MG63 (cell line): Measurements from ENCODE around the gene CNTRL. TPM values are rescaled to one million over a fixed set of nuclear protein-coding genes. Genes with fewer than 3 reads are reported as not detected.
A peak's percentile ranks its signal among the peaks of the same experiment; 100 is the strongest.
"Not testable (repeated sequence)": the region's sequence is repeated elsewhere in the genome, so short reads cannot be mapped to it uniquely, and the experiment has no call there.

Experiments used
- DNase-seq: peaks from one replicate; pipeline ENCODE4 v3.0.0-alpha.2; 2020
- H3K27me3 ChIP-seq: fragments of 250-450 bp; sonication (Bioruptor Pico); 2 replicates; pipeline ENCODE4 v1.5.1; 2020; ENCODE audit warnings: mild to moderate bottlenecking, moderate library complexity
- H3K36me3 ChIP-seq: fragments of 250-450 bp; sonication (Bioruptor Pico); 2 replicates; pipeline ENCODE4 v1.5.1; 2020; ENCODE audit warnings: mild to moderate bottlenecking, moderate library complexity
- H3K4me3 ChIP-seq: fragments of 250-450 bp; sonication (Bioruptor Pico); 2 replicates; pipeline ENCODE4 v1.5.1; 2020; ENCODE audit warnings: mild to moderate bottlenecking, moderate library complexity
- H3K9me3 ChIP-seq: fragments of 250-450 bp; sonication (Bioruptor Pico); 2 replicates; pipeline ENCODE4 v1.5.1; 2020; ENCODE audit warnings: mild to moderate bottlenecking, moderate library complexity
- total RNA-seq: library from RNA; depleted of rRNA; stranded (reverse); fragments of >200 nt; shearing (Covaris generic); gene quantifications from 2 replicates; pipeline ENCODE4 v1.2.3, GENCODE V29; 2014; ENCODE audit warnings: low replicate concordance

The CNTRL gene
- total RNA-seq, 1 experiment from 2014 or later, result 2.5 TPM

DNA sequence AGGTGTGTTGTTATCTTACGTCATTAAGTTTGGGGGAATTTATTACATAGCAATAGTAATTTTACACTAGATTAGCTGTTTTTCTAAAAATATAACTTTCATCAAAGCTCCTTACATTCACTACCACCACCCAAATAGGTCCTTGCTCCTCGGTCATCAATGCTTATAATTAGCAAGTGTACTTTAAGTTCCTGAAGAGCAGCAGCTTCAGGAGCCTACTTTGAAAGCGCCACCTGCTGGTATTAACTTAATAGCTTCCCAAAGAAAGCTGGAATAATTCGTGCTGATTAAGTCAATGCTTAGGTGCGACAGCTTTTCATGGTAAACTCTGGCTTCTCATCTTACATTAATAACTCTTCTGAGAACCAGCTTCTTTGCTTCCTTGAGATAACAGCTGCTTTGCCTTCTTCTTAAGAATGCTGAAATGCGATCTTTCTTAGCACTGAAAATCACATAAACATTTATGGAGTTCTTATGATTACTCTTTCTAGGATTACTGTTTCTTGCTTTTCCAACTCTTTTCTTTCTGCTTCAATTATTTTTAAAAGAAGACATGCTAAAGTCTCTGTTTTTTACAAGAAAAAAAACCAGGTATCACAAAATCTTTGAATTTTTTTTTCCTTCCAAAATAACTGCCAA is 14.6 kb upstream of the CNTRL start:
- H3K4me3 ChIP-seq, result no peak overlapping the region

DNA sequence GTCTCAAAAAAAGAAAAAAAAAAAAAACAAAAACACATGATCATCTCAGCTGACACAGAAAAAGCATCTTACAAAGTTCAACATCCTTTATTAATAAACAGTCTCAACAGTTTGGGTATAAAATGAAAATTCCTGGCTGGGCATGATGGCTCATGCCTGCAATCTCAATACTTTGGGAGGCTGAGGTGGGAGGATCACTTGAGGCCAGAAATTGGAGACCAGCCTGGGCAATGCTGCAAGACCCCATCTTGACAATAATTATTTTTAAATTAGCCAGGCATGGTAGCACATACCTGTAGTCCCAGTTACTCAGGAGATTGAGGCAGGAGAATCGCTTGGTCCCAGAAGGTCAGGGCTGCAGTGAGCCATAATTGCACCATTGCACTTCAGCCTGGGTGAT is 7.9 kb upstream of the CNTRL start:
- Histone ChIP-seq H3K36me3 (no peaks in the 10 kb centered on the region), H3K4me3 (no peak overlapping the region), H3K27me3 (no peaks in the 10 kb centered on the region), H3K9me3 (peaks cover 3% of the 10 kb centered on the region)
- no peak for DNase-seq

More for the DNA sequence above, 14.6 kb upstream of the CNTRL start:
- no peaks in the 10 kb centered on the region for H3K36me3 ChIP-seq
- 0 out of 2 replicates have a peak, but pooled peaks cover 3% of the 10 kb centered on the region for H3K9me3 ChIP-seq
- no peak for DNase-seq
- no peaks in the 10 kb centered on the region for H3K27me3 ChIP-seq

DNA sequence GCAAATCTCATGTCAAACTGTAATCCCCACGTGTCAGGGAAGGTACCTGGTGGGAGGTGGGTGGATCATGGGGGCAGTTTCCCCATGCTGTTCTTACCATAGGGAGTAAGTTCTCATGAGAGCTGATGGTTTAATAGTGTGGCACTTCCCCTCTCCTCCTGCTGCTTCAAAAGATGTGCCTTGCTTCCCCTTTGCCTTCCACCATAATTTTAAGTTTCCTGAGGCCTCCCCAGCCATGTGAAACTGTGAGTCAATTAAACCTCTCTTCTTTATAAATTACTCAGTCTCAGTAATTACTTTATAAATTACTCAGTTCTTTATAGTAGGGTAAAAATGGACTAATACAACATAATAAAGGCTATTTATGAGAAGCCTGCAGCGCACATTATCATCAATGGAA is 7.1 kb upstream of the CNTRL start:
- H3K27me3 ChIP-seq, result no peaks in the 10 kb centered on the region
- no peak overlapping the region for H3K4me3 ChIP-seq
- peaks cover 3% of the 10 kb centered on the region for H3K9me3 ChIP-seq
- DNase-seq, result no peak
- no peaks in the 10 kb centered on the region for H3K36me3 ChIP-seq

DNA sequence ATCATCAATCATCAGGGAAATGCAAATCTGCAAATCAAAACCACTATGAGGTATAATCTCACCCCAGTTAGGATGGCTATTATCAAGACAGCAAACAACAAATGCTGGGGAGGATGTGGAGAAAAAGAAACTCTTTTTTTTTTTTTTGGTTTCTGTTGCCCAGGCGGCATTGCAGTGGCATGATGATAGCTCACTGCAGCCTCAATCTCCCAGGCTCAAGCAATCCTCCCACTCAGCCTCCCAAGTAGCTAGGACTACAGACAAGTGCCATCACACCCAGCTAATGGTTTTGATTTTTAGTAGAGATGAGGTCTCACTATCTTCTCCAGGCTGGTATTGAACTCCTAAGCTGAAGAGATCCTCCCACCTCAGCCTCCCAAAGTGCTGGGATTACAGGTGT is 5.4 kb upstream of the CNTRL start:
- Histone ChIP-seq H3K36me3 (no peaks in the 10 kb centered on the region), H3K9me3 (peaks cover 3% of the 10 kb centered on the region), H3K4me3 (no peak overlapping the region), H3K27me3 (no peaks in the 10 kb centered on the region)
- DNase-seq, result no peak

DNA sequence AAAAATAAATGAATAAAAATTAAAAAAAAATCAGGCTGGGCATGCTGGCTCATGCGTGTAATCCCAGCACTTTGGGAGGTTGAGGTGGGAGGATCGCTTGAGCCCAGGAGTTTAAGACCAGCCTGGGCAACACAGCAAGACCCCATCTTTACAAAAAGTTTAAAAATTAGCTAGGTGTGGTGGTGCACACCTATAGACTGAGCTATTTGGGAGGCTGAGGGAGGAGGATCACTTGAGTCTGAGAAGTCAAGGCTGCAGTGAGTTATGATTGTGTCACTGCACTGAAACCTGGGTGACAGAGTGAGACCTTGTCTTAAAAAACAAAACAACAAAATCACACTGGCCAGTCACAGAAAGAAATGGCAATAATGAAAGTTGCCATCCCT is 3.4 kb upstream of the CNTRL start:
- H3K27me3 ChIP-seq, result no peaks in the 10 kb centered on the region
- peaks cover 3% of the 10 kb centered on the region for H3K9me3 ChIP-seq
- peak overlapping the region; percentile 55 for H3K4me3 ChIP-seq
- no peaks in the 10 kb centered on the region for H3K36me3 ChIP-seq
- DNase-seq, result no peak

DNA sequence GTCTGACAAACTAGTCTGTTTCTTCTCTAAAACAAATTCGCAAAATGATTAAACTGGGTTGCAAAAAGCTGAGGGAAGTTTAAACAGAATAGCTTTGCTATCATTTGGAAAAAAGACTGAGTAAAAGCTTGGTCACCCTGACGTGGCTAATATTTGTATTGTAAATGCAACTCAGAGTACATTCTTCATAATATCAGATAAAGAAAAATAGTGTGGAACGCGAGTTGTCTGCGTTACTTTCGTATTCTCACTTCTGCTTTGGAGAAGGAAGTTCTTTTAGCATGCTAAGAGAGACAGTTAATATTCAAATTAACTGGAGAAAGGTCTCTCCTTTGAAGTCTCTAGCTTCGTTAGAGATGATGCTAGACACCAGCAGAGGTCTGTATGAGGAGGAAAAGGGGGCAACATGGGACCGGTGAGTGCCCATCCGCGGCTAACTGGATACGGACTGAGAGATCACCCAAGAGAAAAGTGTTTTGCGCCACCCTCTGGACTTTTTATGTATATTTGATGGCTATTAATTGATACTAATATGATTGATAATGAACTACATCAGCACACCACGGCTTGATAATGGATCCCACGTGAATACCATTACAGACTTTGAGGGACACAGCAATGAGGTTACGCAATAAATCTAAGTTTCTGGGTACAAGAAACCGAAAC is 2.9 kb upstream of the CNTRL start:
- H3K9me3 ChIP-seq, result peaks cover 3% of the 10 kb centered on the region
- peak; percentile 45 for DNase-seq
- H3K4me3 ChIP-seq, result peak overlapping the region; percentile 55
- no peaks in the 10 kb centered on the region for H3K36me3 ChIP-seq
- no peaks in the 10 kb centered on the region for H3K27me3 ChIP-seq

DNA sequence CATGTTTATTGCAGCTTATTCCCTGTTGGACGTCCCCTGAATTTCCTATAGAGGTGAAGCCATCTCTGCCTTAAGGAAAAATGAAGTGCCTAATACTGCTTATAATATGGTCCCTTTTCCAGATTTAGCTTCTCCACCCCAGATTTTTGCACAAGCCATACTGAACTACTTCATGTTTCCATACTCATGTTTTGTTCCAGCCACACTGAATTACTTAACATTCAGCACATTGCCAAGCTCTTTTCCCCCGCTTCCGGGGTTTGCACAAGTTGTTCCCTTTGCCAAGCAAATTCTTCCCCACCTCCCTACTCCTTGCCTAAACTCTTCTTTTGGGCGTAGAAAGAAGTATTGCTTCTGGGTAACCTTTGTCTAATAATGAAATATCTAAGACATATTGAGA is 1.7 kb upstream of the CNTRL start:
- H3K4me3 ChIP-seq, result peak overlapping the region; percentile 66; the same call in 1 of the 2 replicates
- peaks cover 3% of the 10 kb centered on the region for H3K9me3 ChIP-seq
- H3K36me3 ChIP-seq, result no peaks in the 10 kb centered on the region
- no peaks in the 10 kb centered on the region for H3K27me3 ChIP-seq
- peak; percentile 80 for DNase-seq

DNA sequence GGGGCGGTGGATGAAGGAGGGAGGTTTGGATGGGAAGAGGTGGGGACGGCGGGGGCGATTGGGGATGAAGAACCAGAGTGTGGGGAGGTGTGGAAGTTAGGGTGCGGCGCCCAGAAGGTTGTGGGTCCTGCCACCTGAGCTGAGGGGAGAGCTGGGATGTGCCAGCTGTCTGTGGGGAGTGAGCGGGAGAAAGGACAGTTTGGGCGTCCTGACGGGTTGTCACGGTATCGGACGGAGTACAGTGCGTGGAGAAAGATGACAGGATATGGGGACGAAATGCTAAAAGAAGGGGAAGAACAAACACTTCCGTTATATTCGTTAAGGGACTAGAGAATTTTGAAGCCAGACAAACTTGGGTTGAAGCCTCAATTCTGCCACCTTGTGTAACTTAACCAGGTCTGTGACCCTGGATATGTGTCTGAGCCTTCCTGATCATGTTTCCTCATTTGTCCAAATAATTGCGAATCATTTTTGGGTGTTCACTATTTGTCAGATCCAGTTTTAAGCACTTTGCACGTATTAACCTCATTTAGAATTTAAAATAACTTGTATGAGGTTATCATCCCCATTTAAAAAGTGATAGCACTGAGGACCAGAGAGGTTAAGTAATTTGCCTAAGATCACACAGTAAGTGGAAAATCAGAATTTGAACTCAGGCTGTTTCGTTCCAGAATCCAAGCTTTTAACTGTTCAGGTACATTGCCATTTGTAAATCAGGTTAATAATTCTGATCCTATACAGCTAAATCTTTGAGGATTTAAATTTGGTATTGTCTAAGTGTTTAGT is 689 bp downstream of the CNTRL start:
- H3K36me3 ChIP-seq, result no peaks in the 10 kb centered on the region
- no peak for DNase-seq
- H3K27me3 ChIP-seq, result no peaks in the 10 kb centered on the region
- H3K4me3 ChIP-seq, result peak overlapping the region; percentile 66
- no peaks in the 10 kb centered on the region for H3K9me3 ChIP-seq

DNA sequence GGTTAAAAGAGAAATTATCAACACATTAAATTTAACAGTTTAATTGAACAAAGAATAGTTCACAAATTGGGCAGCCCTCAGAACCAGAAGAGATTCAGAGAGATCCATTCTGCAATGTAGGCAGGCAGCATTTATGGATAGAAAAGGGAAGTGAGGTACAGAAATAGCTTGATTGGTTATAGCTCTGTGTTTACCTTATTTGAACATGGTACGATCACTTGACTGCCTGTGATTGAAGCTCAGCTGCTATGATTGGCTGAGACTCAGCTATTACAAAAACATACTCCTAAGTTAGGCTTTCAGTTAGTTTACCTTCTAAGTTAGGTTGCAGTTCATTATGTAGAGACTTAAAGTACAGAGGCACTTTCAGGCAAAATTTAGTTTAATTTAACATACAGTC is 7.3 kb downstream of the CNTRL start:
- no peaks in the 10 kb centered on the region; the same call in 1 of the 2 replicates for H3K36me3 ChIP-seq
- no peaks in the 10 kb centered on the region for H3K27me3 ChIP-seq
- no peak for DNase-seq
- no peaks in the 10 kb centered on the region for H3K9me3 ChIP-seq
- no peak overlapping the region for H3K4me3 ChIP-seq

DNA sequence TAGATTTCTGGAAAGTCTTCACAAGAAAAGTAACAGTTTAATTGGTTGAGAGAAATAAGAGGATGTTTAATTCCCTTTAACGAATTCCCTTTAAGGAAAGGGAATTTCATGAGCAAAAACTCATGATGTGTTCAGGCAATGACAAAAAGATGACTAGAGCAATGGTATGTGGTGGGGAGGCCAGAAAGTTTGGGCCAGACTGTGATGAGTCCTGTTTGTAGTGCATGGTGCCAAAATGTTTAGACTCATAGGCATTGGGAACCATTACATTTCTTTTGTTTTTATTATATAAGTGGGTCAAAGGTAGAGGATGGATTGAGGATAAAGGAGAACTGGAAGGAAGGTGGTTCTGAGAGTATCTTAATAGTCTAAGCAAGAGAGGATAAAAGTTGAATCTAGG is 10.9 kb downstream of the CNTRL start:
- no peaks in the 10 kb centered on the region for H3K9me3 ChIP-seq
- no peaks in the 10 kb centered on the region for H3K27me3 ChIP-seq
- H3K4me3 ChIP-seq, result no peak overlapping the region
- no peaks in the 10 kb centered on the region; the same call in 1 of the 2 replicates for H3K36me3 ChIP-seq
- peak; percentile 74 for DNase-seq

DNA sequence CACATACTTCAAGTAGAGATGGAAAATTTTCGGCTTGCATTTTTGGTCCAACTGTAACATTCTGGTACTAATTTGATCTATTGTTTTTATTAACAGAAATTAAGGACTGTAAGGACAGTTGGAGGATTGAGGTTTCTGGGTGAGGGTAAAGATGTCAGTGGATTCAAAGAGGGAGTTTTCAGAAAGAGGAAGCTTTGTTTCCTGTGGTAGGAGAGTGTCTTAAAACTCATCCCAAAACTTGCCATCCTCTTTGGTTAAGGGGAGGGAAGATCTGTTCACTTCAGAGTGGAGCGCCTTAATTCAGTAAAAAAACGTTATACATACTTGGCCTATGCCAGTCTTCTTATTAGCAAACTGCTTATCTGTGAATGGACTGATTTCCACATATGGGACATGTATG is 13.8 kb downstream of the CNTRL start:
- Histone ChIP-seq H3K9me3 (no peaks in the 10 kb centered on the region), H3K36me3 (peaks cover 4% of the 10 kb centered on the region; the same call in 1 of the 2 replicates), H3K4me3 (no peak overlapping the region), H3K27me3 (no peaks in the 10 kb centered on the region)
- no peak for DNase-seq

DNA sequence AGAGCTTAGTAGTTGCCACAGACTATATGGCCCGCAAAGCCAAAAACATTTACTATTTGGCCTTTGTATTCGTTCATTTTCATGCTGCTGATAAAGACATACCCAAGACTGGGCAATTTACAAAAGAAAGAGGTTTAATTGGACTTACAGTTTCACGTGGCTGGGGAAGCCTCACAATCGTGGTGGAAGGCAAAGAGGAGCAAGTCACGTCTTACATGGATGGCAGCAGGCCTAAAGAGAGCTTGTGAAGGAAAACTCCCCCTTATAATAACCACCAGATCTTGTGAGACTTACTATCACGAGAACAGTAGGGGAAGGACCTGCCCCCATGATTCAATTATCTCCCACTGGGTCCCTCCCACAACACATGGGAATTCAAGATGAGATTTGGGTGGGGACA is 16.0 kb downstream of the CNTRL start:
- DNase-seq, result not testable (repeated sequence)

DNA sequence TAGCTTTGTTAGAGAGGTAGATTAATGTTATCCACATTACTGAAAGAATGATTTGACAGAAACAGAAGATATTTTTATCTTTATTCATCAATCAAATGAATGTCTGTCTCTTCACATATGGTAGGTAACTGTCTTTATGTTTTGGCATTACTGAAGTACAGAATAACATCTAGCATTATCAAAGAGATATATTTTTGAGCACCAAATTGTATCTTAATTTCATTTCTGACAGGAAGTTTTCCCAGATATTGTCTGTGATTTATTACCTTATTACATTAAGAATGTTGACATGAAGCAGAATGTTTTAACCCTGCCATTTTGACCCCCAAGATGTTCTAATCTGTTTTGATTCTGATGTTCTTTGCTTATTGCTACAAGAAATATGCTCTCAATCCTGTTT is 20.3 kb downstream of the CNTRL start:
- no peaks in the 10 kb centered on the region for H3K9me3 ChIP-seq
- no peaks in the 10 kb centered on the region for H3K27me3 ChIP-seq
- no peak overlapping the region for H3K4me3 ChIP-seq
- no peak for DNase-seq
- H3K36me3 ChIP-seq, result peaks cover 8% of the 10 kb centered on the region

More for the DNA sequence above, 16.0 kb downstream of the CNTRL start:
- not testable (repeated sequence) for H3K4me3 ChIP-seq, H3K9me3 ChIP-seq, H3K27me3 ChIP-seq, H3K36me3 ChIP-seq

DNA sequence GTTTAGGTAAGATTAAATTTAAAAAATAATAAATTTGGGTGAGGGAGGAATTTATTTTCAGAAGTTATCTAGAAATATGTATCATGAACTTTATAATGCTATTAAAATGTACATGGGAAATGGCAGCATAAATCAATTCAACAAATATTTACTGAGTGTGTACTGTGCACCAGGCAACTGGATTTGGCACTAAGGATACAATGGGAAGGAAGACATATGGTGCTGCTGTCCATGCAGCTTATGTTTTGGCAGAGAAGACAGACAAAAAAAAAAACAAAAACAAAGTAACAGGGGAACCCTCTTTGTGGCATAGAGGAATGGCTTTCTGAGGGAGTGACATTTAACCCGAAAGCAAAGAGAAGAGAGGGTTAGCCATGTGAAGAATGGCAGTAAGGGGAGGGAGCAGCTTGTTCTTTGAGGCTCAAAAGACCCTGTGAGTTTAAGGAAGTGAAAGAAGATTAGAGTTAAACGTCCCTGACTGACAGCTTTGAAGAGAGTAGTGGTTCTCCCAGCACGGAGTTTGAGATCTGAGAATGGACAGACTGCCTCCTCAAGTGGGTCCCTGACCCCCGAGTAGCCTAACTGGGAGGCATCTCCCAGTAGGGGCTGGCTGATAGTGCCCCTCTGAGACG is 23.9 kb downstream of the CNTRL start:
- DNase-seq, result no peak
- H3K36me3 ChIP-seq, result peaks cover 4% of the 10 kb centered on the region; the same call in 1 of the 2 replicates
- no peaks in the 10 kb centered on the region for H3K27me3 ChIP-seq
- no peak overlapping the region for H3K4me3 ChIP-seq
- no peaks in the 10 kb centered on the region; the same call in 1 of the 2 replicates for H3K9me3 ChIP-seq

DNA sequence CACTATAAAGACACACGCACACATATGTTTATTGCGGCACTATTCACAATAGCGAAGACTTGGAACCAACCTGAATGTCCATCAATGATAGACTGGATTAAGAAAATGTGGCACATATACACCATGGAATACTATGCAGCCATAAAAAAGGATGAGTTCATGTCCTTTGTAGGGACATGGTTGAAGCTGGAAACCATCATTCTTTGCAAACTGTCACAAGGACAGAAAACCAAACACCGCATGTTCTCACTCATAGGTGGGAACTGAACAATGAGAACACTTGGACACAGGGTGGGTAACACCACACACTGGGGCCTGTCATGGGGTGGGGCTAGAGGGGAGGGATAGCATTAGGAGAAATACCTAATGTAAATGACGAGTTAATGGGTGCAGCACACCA is 29.3 kb downstream of the CNTRL start:
- H3K36me3 ChIP-seq, H3K4me3 ChIP-seq, DNase-seq, H3K27me3 ChIP-seq, H3K9me3 ChIP-seq: not testable (repeated sequence)

DNA sequence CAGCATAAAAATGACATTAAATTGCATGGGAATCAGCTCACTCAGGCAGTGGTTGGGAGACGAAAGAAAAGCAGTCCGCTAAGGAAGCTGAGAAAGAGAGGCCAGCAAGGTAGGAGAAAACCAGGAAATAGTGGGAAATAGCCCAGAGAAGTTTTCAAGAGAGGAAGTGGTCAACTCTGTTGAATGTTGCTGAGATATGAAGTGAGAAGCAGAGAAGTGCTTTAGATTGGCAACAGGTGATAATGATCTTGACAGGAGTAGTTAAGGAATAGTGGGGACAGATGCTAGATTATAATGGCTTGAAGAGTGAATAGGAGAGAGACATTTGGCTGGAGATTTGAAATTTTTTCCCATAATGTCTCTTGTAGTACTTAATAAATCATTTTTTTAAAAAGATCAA is 30.8 kb downstream of the CNTRL start:
- Histone ChIP-seq H3K36me3 (no peaks in the 10 kb centered on the region), H3K4me3 (no peak overlapping the region), H3K9me3 (no peaks in the 10 kb centered on the region; the same call in 1 of the 2 replicates), H3K27me3 (no peaks in the 10 kb centered on the region)
- no peak for DNase-seq

DNA sequence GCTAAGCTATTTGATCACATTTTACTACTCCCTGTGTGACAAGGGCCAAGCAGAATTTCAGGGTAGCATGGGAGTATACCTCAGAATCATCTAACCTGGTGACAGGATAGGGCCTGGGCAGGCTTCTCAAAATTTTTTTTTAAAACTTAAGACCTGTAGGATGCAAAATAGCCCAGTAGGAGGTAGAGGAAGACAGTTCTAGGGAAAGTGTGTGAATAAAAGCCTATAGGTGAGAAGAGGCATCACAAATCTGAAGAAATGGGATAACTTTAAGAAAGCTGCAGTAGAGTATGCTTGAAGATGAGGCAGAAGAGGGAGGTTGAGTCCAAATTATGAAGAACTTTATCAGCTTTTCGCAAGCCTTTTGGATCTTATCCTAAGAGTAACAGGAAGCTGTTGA is 32.3 kb downstream of the CNTRL start:
- Histone ChIP-seq H3K4me3 (no peak overlapping the region), H3K27me3 (no peaks in the 10 kb centered on the region), H3K36me3 (no peaks in the 10 kb centered on the region), H3K9me3 (no peaks in the 10 kb centered on the region; the same call in 1 of the 2 replicates)
- DNase-seq, result no peak
